Measurements from ENCODE around the gene APH1B. TPM values are rescaled to one million over a fixed set of nuclear protein-coding genes. Genes with fewer than 3 reads are reported as not detected.

The APH1B gene
- total RNA-seq, 2 donors from 2014 or later, result 20.9 to 21.2 TPM

Other genes starting within 250 kb of the APH1B start
- gene TPM1, start 234.9 kb upstream of the APH1B start, total RNA-seq, result 1,000 to 10,000 TPM; 1,343 to 1,694 TPM
- gene LACTB, start 155.7 kb upstream of the APH1B start, total RNA-seq, result 10 to 100 TPM; 14.3 to 21.2 TPM
- gene RPS27L, start 120.1 kb upstream of the APH1B start, total RNA-seq, result 100 to 1,000 TPM; 160 to 259 TPM
- 10 to 100 TPM; 46.8 to 51.8 TPM for gene RAB8B, start 88.0 kb upstream of the APH1B start, total RNA-seq
- gene CA12, start 104.2 kb downstream of the APH1B start, total RNA-seq, result 10 to 100 TPM; 36.7 to 48.3 TPM
- gene USP3, start 227.0 kb downstream of the APH1B start, total RNA-seq, result 10 to 100 TPM; 40.3 to 41.8 TPM

Measured in posterior vena cava (tissue), 2 donors.